ENCODE measurements around the gene KCP. TPM values are rescaled to one million over a fixed set of nuclear protein-coding genes. Genes with fewer than 3 reads are reported as not detected.

Gene KCP
- total RNA-seq, 4 donors from 2014 or later, result 0.18 to 3.5 TPM; not detected in 2

GRCh38 chr7:128855559-128855958 is 55.0 kb downstream of the KCP start:
- Histone ChIP-seq H3K27ac (no peak overlapping the region), H3K27me3 (no peaks in the 10 kb centered on the region), H3K36me3 (no peaks in the 10 kb centered on the region), H3K4me1 (peaks cover 7 to 20% of the 10 kb centered on the region in 2 donors), H3K4me3 (no peak overlapping the region), H3K9me3 (no peaks in the 10 kb centered on the region)
- DNase-seq, result no peak
- TF ChIP-seq CTCF (IDR thresholded peaks at IDR 0.05) (no peak), POLR2A (IDR thresholded peaks at IDR 0.05) (no peak)
- intact Hi-C loops (cut with DNase I; ENCODE audit: low total_unique reads), result no loop called here

DNA sequence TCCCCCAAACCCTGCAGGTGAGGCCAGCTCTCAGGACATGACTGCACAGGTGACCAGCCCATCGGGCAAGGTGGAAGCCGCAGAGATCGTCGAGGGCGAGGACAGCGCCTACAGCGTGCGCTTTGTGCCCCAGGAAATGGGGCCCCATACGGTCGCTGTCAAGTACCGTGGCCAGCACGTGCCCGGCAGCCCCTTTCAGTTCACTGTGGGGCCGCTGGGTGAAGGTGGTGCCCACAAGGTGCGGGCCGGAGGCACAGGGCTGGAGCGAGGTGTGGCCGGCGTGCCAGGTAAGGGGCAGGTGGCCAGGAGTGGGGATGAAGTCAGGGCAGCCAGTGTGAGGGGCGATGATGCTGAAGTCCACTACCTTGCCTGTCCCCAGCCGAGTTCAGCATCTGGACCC is 56.1 kb downstream of the KCP start:
- Histone ChIP-seq H3K4me1 (peaks cover 7 to 12% of the 10 kb centered on the region in 2 donors), H3K4me3 (no peak overlapping the region), H3K9me3 (no peaks in the 10 kb centered on the region), H3K27ac (no peak overlapping the region), H3K27me3 (no peaks in the 10 kb centered on the region), H3K36me3 (no peaks in the 10 kb centered on the region)
- no peak for TF ChIP-seq CTCF (IDR thresholded peaks at IDR 0.05)
- no peak for TF ChIP-seq POLR2A (IDR thresholded peaks at IDR 0.05)
- intact Hi-C loops (cut with DNase I; ENCODE audit: low total_unique reads), result no loop called here
- no peak for DNase-seq

DNA sequence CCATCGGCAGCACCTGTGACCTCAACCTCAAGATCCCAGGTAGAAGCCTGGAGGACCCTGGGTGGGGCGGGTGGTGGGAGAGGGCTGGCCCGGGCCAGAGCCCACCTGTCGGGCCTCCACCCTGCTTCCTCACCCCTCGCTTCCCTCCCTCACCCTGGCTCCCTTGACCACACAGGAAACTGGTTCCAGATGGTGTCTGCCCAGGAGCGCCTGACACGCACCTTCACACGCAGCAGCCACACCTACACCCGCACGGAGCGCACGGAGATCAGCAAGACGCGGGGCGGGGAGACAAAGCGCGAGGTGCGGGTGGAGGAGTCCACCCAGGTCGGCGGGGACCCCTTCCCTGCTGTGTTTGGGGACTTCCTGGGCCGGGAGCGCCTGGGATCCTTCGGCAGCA is 56.7 kb downstream of the KCP start:
- Histone ChIP-seq H3K27ac (no peak overlapping the region), H3K36me3 (no peaks in the 10 kb centered on the region)

DNA sequence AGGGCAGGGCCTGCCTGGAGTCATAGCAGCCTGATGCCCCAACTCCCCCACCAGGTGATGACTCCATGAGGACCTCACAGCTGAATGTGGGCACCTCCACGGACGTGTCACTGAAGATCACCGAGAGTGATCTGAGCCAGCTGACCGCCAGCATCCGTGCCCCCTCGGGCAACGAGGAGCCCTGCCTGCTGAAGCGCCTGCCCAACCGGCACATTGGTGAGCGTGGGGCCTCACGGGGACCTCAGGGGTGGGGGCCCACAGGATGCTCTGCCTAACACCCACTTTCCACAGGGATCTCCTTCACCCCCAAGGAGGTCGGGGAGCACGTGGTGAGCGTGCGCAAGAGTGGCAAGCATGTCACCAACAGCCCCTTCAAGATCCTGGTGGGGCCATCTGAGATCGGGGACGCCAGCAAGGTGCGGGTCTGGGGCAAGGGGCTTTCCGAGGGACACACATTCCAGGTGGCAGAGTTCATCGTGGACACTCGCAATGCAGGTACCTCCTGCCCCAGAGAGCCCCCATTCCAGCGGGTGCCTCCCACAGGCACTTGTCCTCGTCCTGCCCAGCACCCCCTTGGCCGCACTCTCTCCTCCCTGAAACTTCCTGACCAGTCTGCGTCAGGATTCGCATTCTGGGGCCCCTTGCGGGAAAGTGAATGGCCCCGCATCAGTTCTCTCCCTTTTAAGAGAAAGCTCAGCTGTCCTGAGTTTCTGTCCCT is 57.8 kb downstream of the KCP start:
- H3K27me3 ChIP-seq, result no peaks in the 10 kb centered on the region
- no peak overlapping the region for H3K27ac ChIP-seq
- H3K36me3 ChIP-seq, result no peaks in the 10 kb centered on the region
- H3K4me1 ChIP-seq, result peaks cover 0 to 3% of the 10 kb centered on the region in 2 donors
- intact Hi-C loops (cut with DNase I; ENCODE audit: low total_unique reads), result no loop called here
- no peaks in the 10 kb centered on the region for H3K9me3 ChIP-seq
- DNase-seq, result no peak
- no peak overlapping the region for H3K4me3 ChIP-seq
- TF ChIP-seq POLR2A (IDR thresholded peaks at IDR 0.05) (no peak), CTCF (IDR thresholded peaks at IDR 0.05) (no peak)

More for the DNA sequence above, 56.7 kb downstream of the KCP start:
- intact Hi-C loops (cut with DNase I; ENCODE audit: low total_unique reads), result no loop called here
- no peak for DNase-seq
- Histone ChIP-seq H3K9me3 (no peaks in the 10 kb centered on the region), H3K27me3 (no peaks in the 10 kb centered on the region), H3K4me3 (no peak overlapping the region), H3K4me1 (peaks cover 3 to 6% of the 10 kb centered on the region in 2 donors)
- TF ChIP-seq POLR2A (IDR thresholded peaks at IDR 0.05) (no peak), CTCF (IDR thresholded peaks at IDR 0.05) (no peak)

- DNase-seq, result no peak
- no peaks in the 10 kb centered on the region for H3K9me3 ChIP-seq
- no peaks in the 10 kb centered on the region for H3K27me3 ChIP-seq
- H3K36me3 ChIP-seq, result no peaks in the 10 kb centered on the region
- H3K27ac ChIP-seq, result no peak overlapping the region
- intact Hi-C loops (cut with DNase I; ENCODE audit: low total_unique reads), result no loop called here
- TF ChIP-seq CTCF (IDR thresholded peaks at IDR 0.05) (no peak), POLR2A (IDR thresholded peaks at IDR 0.05) (no peak)
- no peaks in the 10 kb centered on the region for H3K4me1 ChIP-seq
- H3K4me3 ChIP-seq, result no peak overlapping the region
Observed at GRCh38 chr7:128849804-128850490, 60.6 kb downstream of the KCP start.

Measured in uterus (tissue), 4 donors.